Trophoblast cell (in vitro differentiated cells and primary cell): ENCODE results near the gene WDR82.
A peak's percentile ranks its signal among the peaks of the same experiment; 100 is the strongest.

Experiments used
- DNase-seq, 2 donors: peaks; one replicate each; pipeline ENCODE4 v3.0.0-alpha.2; 2016
- H2AFZ ChIP-seq: 2 replicates; pipeline ENCODE4 v1.6.1; 2013; ENCODE audit warnings: low read length, moderate library complexity, mild to moderate bottlenecking; ENCODE audit not compliant: insufficient read depth, poor library complexity
- H2AK5ac ChIP-seq: 2 replicates; pipeline ENCODE4 v1.6.1; 2013; ENCODE audit warnings: mild to moderate bottlenecking, low read length
- H2BK120ac ChIP-seq: 2 replicates; pipeline ENCODE4 v1.6.1; 2013; ENCODE audit warnings: low read length, mild to moderate bottlenecking, moderate library complexity; ENCODE audit not compliant: insufficient read depth, poor library complexity
- H2BK12ac ChIP-seq: 2 replicates; pipeline ENCODE4 v1.6.1; 2013; ENCODE audit warnings: mild to moderate bottlenecking, low read length, moderate library complexity
- H2BK5ac ChIP-seq: 2 replicates; pipeline ENCODE4 v1.6.1; 2013; ENCODE audit warnings: low read length, low read depth, moderate library complexity, mild to moderate bottlenecking; ENCODE audit not compliant: poor library complexity
- H3K14ac ChIP-seq: 2 replicates; pipeline ENCODE4 v1.6.1; 2013; ENCODE audit warnings: mild to moderate bottlenecking, low read length
- H3K18ac ChIP-seq: 2 replicates; pipeline ENCODE4 v1.6.1; 2013; ENCODE audit warnings: mild to moderate bottlenecking, low read length
- H3K23ac ChIP-seq: 2 replicates; pipeline ENCODE4 v1.6.1; 2013; ENCODE audit warnings: low read length
- H3K27ac ChIP-seq: 2 replicates; pipeline ENCODE4 v1.5.1; 2013; ENCODE audit warnings: low read depth, mild to moderate bottlenecking, inconsistent platforms, low read length, moderate library complexity
- H3K27me3 ChIP-seq: 2 replicates; pipeline ENCODE4 v1.6.1; 2013; ENCODE audit warnings: inconsistent platforms, mild to moderate bottlenecking, low read length, moderate library complexity; ENCODE audit not compliant: insufficient read depth
- H3K36me3 ChIP-seq, 2 experiments: 1 replicate in 1 of 2; 2 replicates in 1 of 2; pipeline ENCODE4 v1.6.1; 2013; ENCODE audit warnings: low read length in 2 of 2, mild to moderate bottlenecking in 2 of 2, moderate library complexity in 1 of 2; ENCODE audit not compliant: insufficient read depth in 2 of 2, control insufficient read depth in 1 of 2
- H3K4ac ChIP-seq: 2 replicates; pipeline ENCODE4 v1.6.1; 2013; ENCODE audit warnings: low read depth, mild to moderate bottlenecking, low read length, moderate library complexity
- H3K4me1 ChIP-seq, 2 experiments: 1 replicate in 1 of 2; 2 replicates in 1 of 2; pipeline ENCODE4 v1.6.1; 2013; ENCODE audit warnings: low read length in 2 of 2, mild to moderate bottlenecking in 2 of 2, moderate library complexity in 1 of 2; ENCODE audit not compliant: insufficient read depth in 2 of 2, control insufficient read depth in 1 of 2
- H3K4me2 ChIP-seq: 2 replicates; pipeline ENCODE4 v1.6.1; 2013; ENCODE audit warnings: inconsistent platforms, mild to moderate bottlenecking, low read length, moderate library complexity
- H3K4me3 ChIP-seq: 2 replicates; pipeline ENCODE4 v1.5.1; 2013; ENCODE audit warnings: mild to moderate bottlenecking, low read depth, low read length, inconsistent platforms
- H3K79me1 ChIP-seq: one replicate; pipeline ENCODE4 v1.6.1; 2013; ENCODE audit warnings: low read length
- H3K79me2 ChIP-seq: 2 replicates; pipeline ENCODE4 v1.6.1; 2013; ENCODE audit warnings: low read length, mild to moderate bottlenecking; ENCODE audit not compliant: control insufficient read depth, insufficient read depth, poor library complexity
- H3K9ac ChIP-seq: 2 replicates; pipeline ENCODE4 v1.6.1; 2013; ENCODE audit warnings: mild to moderate bottlenecking, low read length
- H3K9me3 ChIP-seq: 2 replicates; pipeline ENCODE4 v1.6.1; 2013; ENCODE audit warnings: low read depth, mild to moderate bottlenecking, control low read depth, inconsistent platforms, low read length; ENCODE audit not compliant: insufficient read depth
- H4K12ac ChIP-seq: 2 replicates; pipeline ENCODE4 v1.6.1; 2013; ENCODE audit warnings: low read depth, mild to moderate bottlenecking, low read length, moderate library complexity
- H4K8ac ChIP-seq: 2 replicates; pipeline ENCODE4 v1.6.1; 2013; ENCODE audit warnings: low read depth, mild to moderate bottlenecking, low read length, moderate library complexity
- H4K91ac ChIP-seq: one replicate; pipeline ENCODE4 v1.6.1; 2013; ENCODE audit warnings: low read depth, mild to moderate bottlenecking, low read length, moderate library complexity
- whole genome bisulfite sequencing: extraction: QIAGEN DNeasy Blood & Tissue Kit; methylation state at CpG from one replicate; pipeline ENCODE4 v1.1.7; 2013; ENCODE audit warnings: missing lambda C conversion rate; ENCODE audit not compliant: insufficient read length, insufficient coverage; ENCODE audit errors: extremely low coverage; 5-methylcytosine and 5-hydroxymethylcytosine counted together

Gene WDR82

DNA sequence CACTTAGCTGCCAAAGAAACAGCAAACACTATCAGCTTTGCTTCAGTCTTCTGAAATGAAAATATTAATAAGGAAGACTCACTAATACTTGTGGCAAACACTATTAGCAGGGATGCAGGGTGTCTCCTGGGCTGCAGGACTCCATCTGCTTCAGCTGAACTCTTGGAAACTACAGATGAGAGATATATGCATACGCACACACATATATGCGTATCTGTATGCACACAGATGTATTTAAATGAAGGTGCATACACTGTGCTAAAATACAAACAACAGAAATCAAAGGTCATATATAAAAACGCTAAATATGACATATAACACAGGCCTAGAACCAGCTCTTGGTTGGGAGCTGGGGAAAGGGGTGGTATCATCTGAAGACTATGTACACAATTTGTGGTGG, 22.3 kb downstream of the WDR82 start:
- H2AFZ ChIP-seq, result no peak overlapping the region
- no peaks in the 10 kb centered on the region for H3K27me3 ChIP-seq
- H2AK5ac ChIP-seq, result no peak overlapping the region
- WGBS, result no CpG with 5 or more reads among the region's 3 CpGs
- H3K4ac ChIP-seq, result no peak overlapping the region
- H3K9me3 ChIP-seq, result no peaks in the 10 kb centered on the region
- no peak overlapping the region for H2BK12ac ChIP-seq
- no peak overlapping the region for H4K91ac ChIP-seq
- H3K79me2 ChIP-seq, result no peaks in the 10 kb centered on the region
- no peak overlapping the region for H3K9ac ChIP-seq
- DNase-seq, result no peak
- H3K18ac ChIP-seq, result no peak overlapping the region
- no peak overlapping the region for H3K23ac ChIP-seq
- no peak overlapping the region for H2BK5ac ChIP-seq
- H3K14ac ChIP-seq, result no peak overlapping the region
- H2BK120ac ChIP-seq, result no peak overlapping the region
- no peak overlapping the region for H3K4me3 ChIP-seq
- H3K79me1 ChIP-seq, result no peaks in the 10 kb centered on the region
- H3K4me2 ChIP-seq, result no peak overlapping the region
- H3K4me1 ChIP-seq, result no peaks in the 10 kb centered on the region
- no peak overlapping the region for H4K8ac ChIP-seq
- peaks cover 51 to 86% of the 10 kb centered on the region in 2 experiments for H3K36me3 ChIP-seq
- H3K27ac ChIP-seq, result no peak overlapping the region
- H4K12ac ChIP-seq, result no peak overlapping the region

DNA sequence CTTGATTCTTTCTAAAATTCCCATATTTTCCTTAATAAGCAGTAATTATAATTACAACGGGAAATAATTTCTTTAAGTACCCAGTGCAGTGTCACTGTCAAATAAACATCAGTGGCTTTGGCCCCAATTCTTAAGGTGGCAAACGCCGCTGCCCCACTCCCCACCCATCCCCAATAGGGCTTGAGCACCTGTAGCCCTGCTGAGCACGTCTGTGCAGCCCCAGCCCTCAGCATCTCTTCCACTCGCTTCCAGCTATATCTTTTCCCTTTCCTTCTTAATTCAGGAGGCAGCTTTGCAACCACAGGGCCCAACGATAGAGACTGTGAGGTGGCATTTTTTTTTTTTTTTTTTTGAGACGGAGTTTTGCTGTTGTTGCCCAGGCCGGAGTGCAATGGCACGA, 23.8 kb downstream of the WDR82 start:
- no peak overlapping the region for H3K4me2 ChIP-seq
- no CpG with 5 or more reads among the region's 9 CpGs for WGBS
- H3K4me3 ChIP-seq, result no peak overlapping the region

DNA sequence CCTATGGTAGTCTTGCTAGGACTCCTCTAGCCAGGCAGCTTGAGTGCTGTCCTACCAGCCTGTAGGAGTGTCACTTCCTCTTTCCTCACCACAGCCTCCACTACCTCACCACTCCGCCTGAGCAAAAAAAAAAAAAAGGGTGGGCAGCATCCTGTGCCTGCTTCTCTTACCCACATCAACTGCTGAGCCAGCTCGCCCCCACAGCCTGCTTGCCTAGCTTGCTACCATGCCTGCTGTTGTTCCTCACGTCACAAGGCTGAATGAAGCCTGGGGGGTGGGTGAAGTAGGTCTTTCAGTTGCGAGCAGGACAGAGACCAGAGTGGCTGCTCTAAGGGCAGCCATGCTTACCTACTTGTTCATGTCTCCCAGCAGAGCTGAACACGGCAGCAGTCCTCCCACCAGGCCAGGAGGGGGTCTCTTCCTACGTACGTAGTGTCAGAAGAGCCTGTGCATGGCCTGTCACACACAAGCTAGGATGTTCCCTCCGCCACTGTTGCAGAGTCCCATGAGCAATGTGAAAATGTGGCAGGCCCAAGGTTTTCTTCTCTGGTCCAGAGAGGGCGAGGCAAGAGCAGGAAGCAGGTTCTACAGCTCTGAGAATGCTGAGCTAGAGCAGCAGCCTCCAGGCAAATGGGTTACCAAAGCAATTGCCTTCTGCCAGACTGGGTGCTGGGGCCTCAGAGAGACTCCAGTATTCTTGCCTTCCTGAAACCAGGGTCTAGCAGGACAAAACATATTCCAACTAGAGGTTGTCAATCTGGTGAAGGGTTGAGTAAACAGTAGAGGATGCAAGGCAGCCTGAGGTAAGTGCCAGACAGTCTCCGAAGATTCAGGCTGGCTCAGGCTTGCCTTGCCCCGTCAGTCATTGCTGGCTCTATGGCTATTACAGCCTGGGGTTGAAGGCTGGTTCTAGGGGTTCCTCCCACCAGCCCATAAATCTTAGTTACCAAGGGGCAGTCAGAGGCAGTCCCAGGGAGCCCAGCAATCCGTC, 24.8 kb downstream of the WDR82 start:
- Histone ChIP-seq H3K4me1 (no peaks in the 10 kb centered on the region), H3K14ac (no peak overlapping the region), H3K23ac (no peak overlapping the region), H3K79me1 (no peaks in the 10 kb centered on the region), H2BK12ac (no peak overlapping the region), H3K27ac (no peak overlapping the region), H2BK5ac (no peak overlapping the region), H3K9ac (no peak overlapping the region), H2BK120ac (no peak overlapping the region), H3K4ac (no peak overlapping the region), H4K8ac (no peak overlapping the region), H4K91ac (no peak overlapping the region), H3K79me2 (no peaks in the 10 kb centered on the region), H4K12ac (no peak overlapping the region), H3K9me3 (no peaks in the 10 kb centered on the region), H3K36me3 (peaks cover 55 to 85% of the 10 kb centered on the region in 2 experiments), H3K18ac (peak overlapping the region; percentile 7), H3K4me3 (no peak overlapping the region), H2AFZ (no peak overlapping the region), H3K4me2 (no peak overlapping the region), H2AK5ac (no peak overlapping the region), H3K27me3 (no peaks in the 10 kb centered on the region)
- no peak for DNase-seq
- WGBS, result no CpG with 5 or more reads among the region's 12 CpGs

More for the DNA sequence above, 23.8 kb downstream of the WDR82 start:
- H4K8ac ChIP-seq, result no peak overlapping the region
- H4K91ac ChIP-seq, result no peak overlapping the region
- H3K79me2 ChIP-seq, result no peaks in the 10 kb centered on the region
- H3K27ac ChIP-seq, result no peak overlapping the region
- H3K23ac ChIP-seq, result no peak overlapping the region
- H2AK5ac ChIP-seq, result no peak overlapping the region
- H3K4ac ChIP-seq, result no peak overlapping the region
- no peak for DNase-seq
- H3K9ac ChIP-seq, result no peak overlapping the region
- no peak overlapping the region for H2BK5ac ChIP-seq
- H2BK120ac ChIP-seq, result no peak overlapping the region
- no peaks in the 10 kb centered on the region for H3K4me1 ChIP-seq
- H3K14ac ChIP-seq, result no peak overlapping the region
- no peaks in the 10 kb centered on the region for H3K27me3 ChIP-seq
- H3K79me1 ChIP-seq, result no peaks in the 10 kb centered on the region
- no peak overlapping the region for H4K12ac ChIP-seq
- H3K36me3 ChIP-seq, result peaks cover 48 to 86% of the 10 kb centered on the region in 2 experiments
- H3K9me3 ChIP-seq, result no peaks in the 10 kb centered on the region
- no peak overlapping the region for H3K18ac ChIP-seq
- H2BK12ac ChIP-seq, result no peak overlapping the region
- no peak overlapping the region for H2AFZ ChIP-seq

DNA sequence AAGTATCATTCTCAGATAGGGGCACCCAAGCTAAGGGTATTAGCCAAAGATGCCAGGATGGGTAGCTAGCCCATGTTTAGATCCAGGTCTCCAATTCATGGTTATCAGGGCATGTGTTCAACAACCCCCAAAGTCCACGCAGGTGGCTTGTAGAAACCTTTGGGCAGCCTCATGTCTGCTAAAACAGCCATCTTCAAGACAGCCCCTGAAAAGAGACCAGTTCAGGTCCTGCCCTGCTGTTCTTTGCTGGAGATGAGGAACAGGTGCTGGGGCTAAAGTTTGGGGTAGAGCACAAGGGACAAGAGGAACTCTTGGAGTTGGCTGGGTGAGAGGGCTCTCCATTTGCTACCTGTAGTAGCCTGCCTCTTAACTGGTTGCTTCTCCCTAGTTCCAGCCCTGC, 28.3 kb downstream of the WDR82 start:
- Histone ChIP-seq H3K27ac (no peak overlapping the region), H3K9ac (no peak overlapping the region), H2AK5ac (no peak overlapping the region), H3K27me3 (no peaks in the 10 kb centered on the region), H4K8ac (no peak overlapping the region), H3K79me2 (no peaks in the 10 kb centered on the region), H2BK5ac (no peak overlapping the region), H3K4me3 (no peak overlapping the region), H3K4me1 (peaks cover 7 to 10% of the 10 kb centered on the region in 2 experiments), H2AFZ (no peak overlapping the region), H3K23ac (no peak overlapping the region), H3K4ac (no peak overlapping the region), H3K36me3 (peaks cover 38 to 51% of the 10 kb centered on the region in 2 experiments), H3K79me1 (peaks cover 6% of the 10 kb centered on the region), H3K4me2 (no peak overlapping the region), H3K18ac (no peak overlapping the region), H2BK120ac (no peak overlapping the region), H4K12ac (no peak overlapping the region), H2BK12ac (no peak overlapping the region), H3K14ac (no peak overlapping the region), H4K91ac (no peak overlapping the region), H3K9me3 (no peaks in the 10 kb centered on the region)
- no CpG with 5 or more reads among the region's 1 CpG for WGBS
- DNase-seq, result no peak
